ENCODE results near the gene DOCK7.

DNA sequence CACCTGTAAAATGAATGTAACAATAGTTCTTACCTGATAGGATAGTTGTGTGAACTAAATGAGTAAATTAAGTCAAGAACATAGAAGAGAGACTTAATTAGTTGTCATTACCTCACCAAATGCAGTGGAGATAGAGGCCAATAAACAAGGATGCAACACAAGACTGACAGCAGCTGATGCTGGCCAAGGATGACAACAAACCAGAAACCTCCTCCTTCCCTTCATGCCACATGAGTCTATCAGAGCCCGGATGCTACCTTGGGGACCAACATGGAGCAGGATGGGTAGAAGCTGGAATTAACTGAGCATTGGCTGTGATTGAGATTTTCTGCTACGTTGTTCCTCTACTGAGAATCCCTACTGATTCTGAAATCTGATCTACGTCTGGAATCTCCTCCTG lies 281.6 kb downstream of the DOCK7 start:
- TF ChIP-seq, protein P1, sequence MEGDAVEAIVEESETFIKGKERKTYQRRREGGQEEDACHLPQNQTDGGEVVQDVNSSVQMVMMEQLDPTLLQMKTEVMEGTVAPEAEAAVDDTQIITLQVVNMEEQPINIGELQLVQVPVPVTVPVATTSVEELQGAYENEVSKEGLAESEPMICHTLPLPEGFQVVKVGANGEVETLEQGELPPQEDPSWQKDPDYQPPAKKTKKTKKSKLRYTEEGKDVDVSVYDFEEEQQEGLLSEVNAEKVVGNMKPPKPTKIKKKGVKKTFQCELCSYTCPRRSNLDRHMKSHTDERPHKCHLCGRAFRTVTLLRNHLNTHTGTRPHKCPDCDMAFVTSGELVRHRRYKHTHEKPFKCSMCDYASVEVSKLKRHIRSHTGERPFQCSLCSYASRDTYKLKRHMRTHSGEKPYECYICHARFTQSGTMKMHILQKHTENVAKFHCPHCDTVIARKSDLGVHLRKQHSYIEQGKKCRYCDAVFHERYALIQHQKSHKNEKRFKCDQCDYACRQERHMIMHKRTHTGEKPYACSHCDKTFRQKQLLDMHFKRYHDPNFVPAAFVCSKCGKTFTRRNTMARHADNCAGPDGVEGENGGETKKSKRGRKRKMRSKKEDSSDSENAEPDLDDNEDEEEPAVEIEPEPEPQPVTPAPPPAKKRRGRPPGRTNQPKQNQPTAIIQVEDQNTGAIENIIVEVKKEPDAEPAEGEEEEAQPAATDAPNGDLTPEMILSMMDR (IDR thresholded peaks at IDR 0.05) = no peak
- TF ChIP-seq POLR2A (IDR thresholded peaks at IDR 0.05) = no peak

All from esophagus squamous epithelium (tissue), 4 donors.